Tibial artery (tissue), 4 donors: ENCODE data around the gene KAT6B.

Experiments used
- DNase-seq, 2 donors: peaks; one replicate each; pipeline ENCODE4 v3.0.0-alpha.2; 2019
- H3K27ac ChIP-seq, 2 donors: fragments of 200-600 bp; sonication (generic) in 1 of 2; 1 replicate in 1 of 2; 2 replicates in 1 of 2; pipeline ENCODE4 v1.5.1; 2018 to 2019; ENCODE audit warnings: mild to moderate bottlenecking in 1 of 2
- H3K27me3 ChIP-seq, 2 donors: fragments of 200-600 bp; sonication (generic) in 1 of 2; one replicate each; pipeline versions ENCODE4 v1.5.1 to v1.6.0; 2016 to 2019
- H3K36me3 ChIP-seq, 3 donors: fragments of 200-600 bp; sonication (generic) in 2 of 3; one replicate each; pipeline ENCODE4 v1.5.1; 2016 to 2019; ENCODE audit warnings: mild to moderate bottlenecking in 2 of 3
- H3K4me1 ChIP-seq, 4 donors: fragments of 200-600 bp; sonication (generic) in 2 of 4; 1 replicate in 3 of 4; 2 replicates in 1 of 4; pipeline ENCODE4 v1.5.1; 2016 to 2019
- H3K4me3 ChIP-seq, 2 donors: fragments of 200-600 bp; sonication (generic) in 1 of 2; 1 replicate in 1 of 2; 2 replicates in 1 of 2; pipeline ENCODE4 v1.5.1; 2018 to 2019; ENCODE audit warnings: mild to moderate bottlenecking in 2 of 2
- H3K9me3 ChIP-seq, 3 donors: fragments of 200-600 bp; sonication (generic) in 1 of 3; one replicate each; pipeline ENCODE4 v1.5.1; 2016 to 2019
- CTCF ChIP-seq, 2 experiments: fragments of 200-600 bp in 1 of 2; fragments of 450-650 bp in 1 of 2; IDR thresholded peaks; one replicate each; pipeline ENCODE4 v1.5.1; 2017 to 2019; ENCODE audit warnings: antibody characterized with exemption in 2 of 2, mild to moderate bottlenecking in 1 of 2, moderate library complexity in 1 of 2
- intact Hi-C: fragments of 100-400 bp; cut with DNase I; formaldehyde crosslinking; loops from one replicate; pipeline ENCODE4 v1.15.0; 2023; ENCODE audit warnings: low total_unique reads

The KAT6B gene

GRCh38 chr10:74956555-74957111, 130.2 kb downstream of the KAT6B start:
- Histone ChIP-seq H3K9me3 (no peaks in the 10 kb centered on the region), H3K27ac (no peak overlapping the region), H3K36me3 (no peaks in the 10 kb centered on the region), H3K27me3 (no peaks in the 10 kb centered on the region), H3K4me3 (no peak overlapping the region), H3K4me1 (peaks cover 0 to 23% (median 7%) of the 10 kb centered on the region in 4 donors)
- TF ChIP-seq CTCF (IDR thresholded peaks at IDR 0.05), result no peak
- DNase-seq, result no peak
- intact Hi-C loops, result no loop called here

GRCh38 chr10:74957285-74957961, 131.0 kb downstream of the KAT6B start:
- no peak for DNase-seq
- H3K4me1 ChIP-seq, result peaks cover 0 to 20% (median 7%) of the 10 kb centered on the region in 4 donors
- intact Hi-C loops, result no loop called here
- TF ChIP-seq CTCF (IDR thresholded peaks at IDR 0.05), result no peak
- H3K9me3 ChIP-seq, result no peaks in the 10 kb centered on the region
- no peaks in the 10 kb centered on the region for H3K27me3 ChIP-seq
- H3K27ac ChIP-seq, result no peak overlapping the region
- no peak overlapping the region for H3K4me3 ChIP-seq
- H3K36me3 ChIP-seq, result no peaks in the 10 kb centered on the region

GRCh38 chr10:74958316-74958715, 131.9 kb downstream of the KAT6B start:
- intact Hi-C loops, result no loop called here
- Histone ChIP-seq H3K4me1 (peaks cover 0 to 16% (median 6%) of the 10 kb centered on the region in 4 donors), H3K36me3 (no peaks in the 10 kb centered on the region), H3K4me3 (no peak overlapping the region), H3K9me3 (no peaks in the 10 kb centered on the region), H3K27ac (no peak overlapping the region), H3K27me3 (no peaks in the 10 kb centered on the region)
- TF ChIP-seq CTCF (IDR thresholded peaks at IDR 0.05), result no peak
- DNase-seq, result no peak

- no peak overlapping the region for H3K4me3 ChIP-seq
- intact Hi-C loops, result no loop called here
- TF ChIP-seq CTCF (IDR thresholded peaks at IDR 0.05), result no peak
- peaks cover 0 to 13% (median 5%) of the 10 kb centered on the region in 4 donors for H3K4me1 ChIP-seq
- DNase-seq, result no peak
- H3K9me3 ChIP-seq, result no peaks in the 10 kb centered on the region
- no peaks in the 10 kb centered on the region for H3K36me3 ChIP-seq
- H3K27me3 ChIP-seq, result no peaks in the 10 kb centered on the region
- no peak overlapping the region for H3K27ac ChIP-seq
Observed at GRCh38 chr10:74960670-74961069, 134.3 kb downstream of the KAT6B start.

GRCh38 chr10:74962517-74962916, 136.1 kb downstream of the KAT6B start:
- peaks cover 0 to 3% (median 1%) of the 10 kb centered on the region in 4 donors for H3K4me1 ChIP-seq
- intact Hi-C loops, result no loop called here
- H3K4me3 ChIP-seq, result no peak overlapping the region
- no peaks in the 10 kb centered on the region for H3K27me3 ChIP-seq
- no peaks in the 10 kb centered on the region for H3K36me3 ChIP-seq
- H3K9me3 ChIP-seq, result no peaks in the 10 kb centered on the region
- no peak for TF ChIP-seq CTCF (IDR thresholded peaks at IDR 0.05)
- no peak overlapping the region for H3K27ac ChIP-seq
- DNase-seq, result no peak
